HG03060 (cell line): ENCODE measurements around the gene ZFHX2.

Experiments
- ATAC-seq: cut with Tn5 transposase; IDR thresholded peaks from one replicate; pipeline ENCODE4 v1.9.1; 2021; ENCODE audit warnings: low read depth, moderate number of reproducible peaks; ENCODE audit not compliant: unreplicated experiment

ZFHX2 gene

DNA sequence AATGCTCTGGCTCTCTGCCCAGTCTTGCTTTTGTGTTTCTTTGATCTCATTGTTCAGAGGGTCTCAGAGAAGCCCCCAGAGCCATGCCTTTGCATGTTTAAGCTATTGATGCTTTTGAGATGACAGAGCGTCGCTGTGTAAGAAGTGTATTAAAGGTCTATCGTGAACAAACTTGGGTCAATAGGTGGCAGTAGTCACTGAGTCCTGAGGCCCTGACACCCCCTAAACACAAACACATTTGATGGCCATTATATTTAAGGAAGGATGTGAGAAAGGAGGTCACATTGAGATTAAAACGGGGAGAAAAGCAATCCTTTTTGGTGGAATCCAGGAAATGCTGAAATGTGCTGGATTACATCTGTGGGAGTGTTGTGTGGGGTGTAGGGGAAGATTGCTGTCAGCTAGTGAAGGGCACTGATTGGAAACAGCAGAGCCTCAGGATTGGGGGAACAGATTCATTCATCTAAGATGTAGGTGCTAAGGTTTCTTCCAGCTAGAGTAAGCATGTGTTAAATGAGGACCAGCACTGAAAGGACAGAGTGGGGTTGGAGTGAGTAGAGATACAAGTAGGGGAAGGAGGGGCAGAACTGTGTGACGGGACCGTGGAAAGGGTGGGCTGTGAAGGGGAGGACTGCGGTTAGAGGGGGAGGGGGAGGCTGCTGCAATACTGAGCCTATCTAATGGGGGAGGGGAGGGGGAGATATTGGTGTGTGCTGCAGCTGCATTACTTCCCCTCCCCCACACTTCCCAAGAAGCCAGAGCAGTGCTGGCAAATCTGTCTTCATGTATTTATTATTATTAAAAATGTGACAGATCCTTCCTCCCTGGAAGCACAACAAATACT lies 69.4 kb downstream of the ZFHX2 start:
- ATAC-seq: no peak

DNA sequence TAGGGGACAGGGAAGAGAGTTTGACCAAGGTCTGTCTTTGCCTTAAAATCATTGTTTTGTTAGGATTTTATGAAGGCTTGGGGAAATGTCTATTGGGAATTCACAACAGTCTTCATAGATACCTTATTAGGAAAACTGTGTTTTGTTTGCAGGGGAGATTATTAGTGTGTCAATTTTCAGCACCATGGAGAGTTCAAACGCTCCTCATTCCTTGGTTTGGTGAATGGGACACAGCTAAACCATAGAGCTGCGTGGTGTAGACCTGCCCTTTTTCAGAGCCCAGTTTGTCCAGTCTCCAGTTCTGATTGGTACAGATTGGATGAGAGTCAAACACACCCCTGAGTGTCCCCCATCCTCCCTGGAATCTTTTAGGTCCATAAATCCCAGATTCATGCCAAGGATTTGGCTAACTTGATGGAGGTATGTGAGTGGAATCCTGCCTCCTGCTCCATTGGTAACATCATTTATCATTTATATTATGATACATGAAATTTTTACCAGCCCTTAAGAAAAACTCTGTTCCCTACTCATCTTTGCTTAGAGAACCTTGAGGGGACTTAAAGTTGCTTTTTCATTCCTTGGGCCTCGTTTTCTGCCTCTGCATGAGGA lies 70.1 kb downstream of the ZFHX2 start:
- ATAC-seq: no peak

DNA sequence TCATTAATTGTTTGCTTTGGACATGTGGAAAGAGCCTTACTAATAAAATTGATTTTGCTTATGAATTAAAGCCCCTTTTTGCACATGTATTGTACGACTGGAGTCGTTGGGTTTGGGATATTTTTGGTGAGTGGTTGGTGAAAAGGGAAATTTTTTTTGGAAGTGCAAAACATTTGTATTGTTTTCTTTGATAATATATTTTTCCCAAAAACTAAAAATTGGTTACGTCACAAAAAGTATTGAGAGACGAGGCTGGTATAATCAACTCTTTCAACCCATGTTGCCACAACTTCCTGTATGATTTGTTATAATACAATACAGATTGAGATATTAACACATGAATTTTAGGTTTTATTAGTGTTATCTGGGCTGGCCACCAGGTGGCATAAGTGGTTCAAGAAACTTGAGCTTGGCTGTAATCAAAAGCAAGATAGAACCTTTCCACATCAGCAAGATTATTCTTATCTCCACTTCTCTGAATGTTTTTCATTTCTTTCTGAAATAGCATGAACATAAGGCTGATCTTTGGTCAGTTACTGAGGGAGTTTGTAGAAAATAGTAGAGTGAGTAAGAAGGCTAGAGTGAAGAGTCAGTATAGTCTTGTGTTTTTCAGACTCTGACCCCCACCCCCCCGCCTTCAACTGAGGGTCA lies 73.3 kb downstream of the ZFHX2 start:
- no peak for ATAC-seq

DNA sequence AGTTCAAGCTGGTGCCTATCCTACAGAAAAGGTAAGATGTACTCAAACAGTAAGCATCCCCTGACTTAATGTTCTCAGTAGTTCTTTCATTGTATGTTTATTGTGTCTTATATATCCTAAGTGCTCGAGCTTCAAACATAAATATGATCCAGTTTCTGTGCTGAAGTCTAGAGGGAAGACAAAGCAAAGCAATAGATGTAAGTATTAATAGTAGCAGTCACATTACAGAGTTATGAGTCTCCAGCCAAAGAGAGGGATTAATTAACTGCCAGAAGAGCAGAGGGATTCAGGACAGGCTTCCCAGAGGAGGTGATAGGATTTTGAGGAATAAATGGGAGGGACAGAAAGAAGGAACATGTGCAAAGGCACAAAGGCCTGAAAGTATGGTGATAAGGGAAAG lies 80.6 kb downstream of the ZFHX2 start:
- ATAC-seq: no peak
